Stimulated activated CD4-positive, alpha-beta T cell treated with anti-CD3 and anti-CD28 coated beads, TNF-alpha, amount 100 ng/mL, for 4 hours (primary cell): ENCODE measurements around the gene TMPRSS11E.
"Not testable (repeated sequence)": the region's sequence is repeated elsewhere in the genome, so short reads cannot be mapped to it uniquely, and the experiment has no call there.

Experiments
- DNase-seq, 3 experiments: peaks; one replicate each; pipeline ENCODE4 v3.0.0-alpha.2; 2020; ENCODE audit warnings: low read depth in 3 of 3

The TMPRSS11E gene

GRCh38 chr4:68461790-68462189 is 14.5 kb downstream of the TMPRSS11E start:
- no peak for DNase-seq

- no peak for DNase-seq
Measured at GRCh38 chr4:68462691-68463090, 15.4 kb downstream of the TMPRSS11E start.

GRCh38 chr4:68463796-68464195 is 16.5 kb downstream of the TMPRSS11E start:
- no peak for DNase-seq

- no peak for DNase-seq
Measured at GRCh38 chr4:68465058-68465457, 17.8 kb downstream of the TMPRSS11E start.

- DNase-seq: no peak
Measured at GRCh38 chr4:68466185-68466584, 18.9 kb downstream of the TMPRSS11E start.

GRCh38 chr4:68466751-68467150 is 19.5 kb downstream of the TMPRSS11E start:
- DNase-seq: no peak

- DNase-seq: no peak
Measured at GRCh38 chr4:68469482-68469881, 22.2 kb downstream of the TMPRSS11E start.

GRCh38 chr4:68476191-68476590 is 28.9 kb downstream of the TMPRSS11E start:
- no peak for DNase-seq

GRCh38 chr4:68489338-68489737 is 42.1 kb downstream of the TMPRSS11E start:
- no peak for DNase-seq

GRCh38 chr4:68490826-68491457 is 43.7 kb downstream of the TMPRSS11E start:
- no peak for DNase-seq

- no peak for DNase-seq
Measured at GRCh38 chr4:68494688-68495087, 47.4 kb downstream of the TMPRSS11E start.

- peak in 2 of 3 experiments; percentile 2 to 23 for DNase-seq
Measured at GRCh38 chr4:68498413-68499007, 51.2 kb downstream of the TMPRSS11E start.

- DNase-seq: no peak
Measured at GRCh38 chr4:68499021-68499420, 51.8 kb downstream of the TMPRSS11E start.

- DNase-seq: not testable (repeated sequence)
Measured at GRCh38 chr4:68503462-68503861, 56.2 kb downstream of the TMPRSS11E start.

- DNase-seq: not testable (repeated sequence)
Measured at GRCh38 chr4:68504836-68505235, 57.6 kb downstream of the TMPRSS11E start.

- not testable (repeated sequence) for DNase-seq
Measured at GRCh38 chr4:68505452-68505851, 58.2 kb downstream of the TMPRSS11E start.

- DNase-seq: no peak
Measured at GRCh38 chr4:68518889-68519288, 71.6 kb downstream of the TMPRSS11E start.

GRCh38 chr4:68520985-68521384 is 73.7 kb downstream of the TMPRSS11E start:
- DNase-seq: no peak

- not testable (repeated sequence) for DNase-seq
Measured at GRCh38 chr4:68522232-68522631, 75.0 kb downstream of the TMPRSS11E start.

- no peak for DNase-seq
Measured at GRCh38 chr4:68535974-68536373, 88.7 kb downstream of the TMPRSS11E start.

GRCh38 chr4:68536375-68536774 is 89.1 kb downstream of the TMPRSS11E start:
- DNase-seq: no peak

GRCh38 chr4:68542742-68543141 is 95.5 kb downstream of the TMPRSS11E start:
- DNase-seq: not testable (repeated sequence)
